IPS DF 6.9 (cell line): ENCODE data around the gene TTC21A.

Experiments used
- DNase-seq: peaks from one replicate; pipeline ENCODE4 v3.0.0-alpha.2; 2013; ENCODE audit warnings: low read depth, low spot score
- H3K27ac ChIP-seq: one replicate; pipeline ENCODE4 v1.5.1; 2013; ENCODE audit warnings: low read length, control low read depth
- H3K27me3 ChIP-seq: 2 replicates; pipeline ENCODE4 v1.6.1; 2013; ENCODE audit warnings: mild to moderate bottlenecking, low read length; ENCODE audit not compliant: control insufficient read depth, insufficient read depth
- H3K36me3 ChIP-seq: 2 replicates; pipeline ENCODE4 v1.6.1; 2013; ENCODE audit warnings: low read length; ENCODE audit not compliant: control insufficient read depth, insufficient read depth
- H3K4me1 ChIP-seq: 2 replicates; pipeline ENCODE4 v1.6.1; 2013; ENCODE audit warnings: low read length; ENCODE audit not compliant: control insufficient read depth, insufficient read depth
- H3K4me3 ChIP-seq: 2 replicates; pipeline ENCODE4 v1.5.1; 2013; ENCODE audit warnings: mild to moderate bottlenecking, low read length
- H3K9me3 ChIP-seq: 2 replicates; pipeline ENCODE4 v1.6.1; 2013; ENCODE audit warnings: low read length, inconsistent platforms; ENCODE audit not compliant: control insufficient read depth, insufficient read depth
- WGBS: extraction: QIAGEN DNeasy Blood & Tissue Kit; methylation state at CpG from one replicate; pipeline ENCODE4 v1.1.7; 2013; ENCODE audit warnings: mixed read lengths, missing lambda C conversion rate; ENCODE audit not compliant: insufficient read length, insufficient coverage; 5-methylcytosine and 5-hydroxymethylcytosine counted together

Gene TTC21A

DNA sequence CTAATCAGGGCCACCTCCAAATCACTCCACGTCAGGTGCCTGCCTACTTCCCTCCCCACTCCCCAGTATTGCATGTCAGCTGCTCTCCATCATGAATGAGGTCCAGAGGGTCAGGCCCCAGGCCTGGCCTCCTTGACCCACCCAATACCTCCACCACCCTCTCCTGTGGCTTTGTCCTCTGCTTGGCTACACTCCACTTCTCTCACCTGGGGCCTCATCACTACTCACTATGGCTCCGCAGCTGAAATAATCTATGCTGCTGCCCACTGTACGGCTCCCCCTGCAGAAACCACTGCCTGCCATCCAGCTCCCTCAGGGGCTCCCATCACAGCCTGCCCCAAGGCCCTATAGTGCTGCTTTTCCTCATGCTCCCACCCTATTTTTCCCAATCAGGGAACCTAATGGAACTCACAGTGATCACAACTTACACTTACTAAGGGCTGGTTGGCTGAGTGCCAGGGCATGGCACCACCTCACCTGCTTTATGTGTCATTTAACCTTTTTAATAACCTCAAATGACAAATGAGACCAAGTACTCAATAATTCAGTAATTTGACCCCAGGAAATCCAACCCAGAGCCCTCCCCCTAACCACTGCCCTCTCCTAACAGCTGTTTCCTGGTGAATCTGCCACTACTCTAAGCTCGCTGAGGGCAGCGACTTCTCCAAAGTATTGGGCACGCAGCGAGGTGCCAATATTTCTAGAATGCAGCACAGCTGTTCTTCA, 2.4 kb upstream of the TTC21A start:
- Histone ChIP-seq H3K9me3 (no peaks in the 10 kb centered on the region), H3K27ac (no peak overlapping the region), H3K27me3 (no peaks in the 10 kb centered on the region), H3K4me1 (no peaks in the 10 kb centered on the region; the same call in 1 of the 2 replicates), H3K36me3 (no peaks in the 10 kb centered on the region), H3K4me3 (no peak overlapping the region)
- no CpG with 5 or more reads among the region's 7 CpGs for WGBS
- DNase-seq, result no peak

DNA sequence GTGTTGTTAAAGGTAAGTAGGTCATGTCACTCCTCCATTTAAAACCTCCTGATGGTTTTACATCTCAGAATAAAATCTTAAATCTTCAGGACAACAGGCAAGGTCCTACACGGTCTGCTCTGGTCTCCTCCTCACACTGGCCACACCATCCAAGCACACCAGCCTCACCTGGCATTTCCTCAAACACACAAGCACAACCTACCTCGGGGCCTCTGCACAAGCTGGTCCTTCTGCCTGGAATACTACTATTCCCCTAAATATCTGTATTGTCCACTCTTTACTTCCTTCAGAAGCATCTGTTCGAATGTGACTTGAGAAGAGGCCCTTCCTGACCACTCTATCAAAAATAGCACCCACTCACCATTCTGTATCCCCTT, 1.8 kb upstream of the TTC21A start:
- Histone ChIP-seq H3K27me3 (no peaks in the 10 kb centered on the region), H3K4me3 (no peak overlapping the region), H3K36me3 (no peaks in the 10 kb centered on the region), H3K4me1 (no peaks in the 10 kb centered on the region; the same call in 1 of the 2 replicates), H3K27ac (no peak overlapping the region), H3K9me3 (no peaks in the 10 kb centered on the region)
- DNase-seq, result no peak
- WGBS, result no CpG with 5 or more reads among the region's 3 CpGs

DNA sequence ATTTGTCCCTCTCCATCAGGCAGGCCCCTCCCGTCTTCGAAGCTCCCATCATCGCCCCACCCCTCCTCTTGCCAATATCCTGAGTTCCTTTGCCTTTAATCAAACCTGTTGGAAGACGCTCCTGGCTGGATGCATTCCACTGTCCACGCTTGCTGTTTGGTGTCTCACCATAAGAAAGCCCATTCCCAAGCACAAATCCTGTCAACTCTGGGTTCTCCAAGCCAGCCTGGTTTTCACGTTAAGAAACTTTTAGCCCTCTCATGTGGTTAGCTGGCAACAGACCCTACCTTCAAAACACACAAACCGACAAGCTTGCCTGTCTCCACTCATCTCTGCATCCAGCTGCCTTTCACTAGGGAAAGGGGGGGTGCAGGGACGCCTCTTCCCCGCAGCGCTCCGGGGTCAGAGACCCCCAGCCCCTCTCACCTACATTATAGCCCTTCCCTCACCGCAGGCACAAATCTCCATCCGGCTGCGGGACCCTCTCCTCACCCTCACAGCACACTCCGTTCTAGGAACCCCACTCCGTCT, 1.1 kb upstream of the TTC21A start:
- Histone ChIP-seq H3K27me3 (no peaks in the 10 kb centered on the region), H3K27ac (no peak overlapping the region), H3K9me3 (no peaks in the 10 kb centered on the region), H3K4me3 (peak overlapping the region; percentile 81), H3K36me3 (no peaks in the 10 kb centered on the region), H3K4me1 (no peaks in the 10 kb centered on the region; the same call in 1 of the 2 replicates)
- WGBS, result no CpG with 5 or more reads among the region's 16 CpGs
- DNase-seq, result no peak

DNA sequence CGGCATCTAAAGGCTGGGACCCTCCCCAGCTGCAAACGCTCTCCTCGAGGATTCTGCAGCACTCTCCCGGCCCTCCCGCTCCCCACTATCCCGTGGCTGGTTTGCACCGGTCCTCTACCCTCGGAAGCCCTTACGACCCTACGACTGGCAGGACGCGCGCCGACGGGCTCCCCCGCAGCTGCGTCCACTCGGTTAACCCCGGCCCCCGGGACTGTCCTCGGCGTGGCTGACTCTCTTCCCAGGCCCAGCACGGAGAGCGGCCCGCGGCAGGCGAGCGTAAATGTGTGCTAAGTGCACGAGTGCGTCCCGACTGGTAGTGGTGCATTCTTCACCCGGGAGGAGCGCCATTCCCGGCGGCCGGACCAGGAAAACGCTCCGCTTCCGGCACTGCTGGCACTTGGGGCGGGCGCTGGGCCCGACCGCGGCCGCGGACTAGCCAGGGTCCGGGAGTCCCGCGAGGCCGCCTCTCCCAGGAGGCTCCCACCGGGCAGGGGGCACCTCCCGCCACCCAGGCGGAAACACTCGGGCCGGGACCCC, 561 bp upstream of the TTC21A start:
- H3K27me3 ChIP-seq, result no peaks in the 10 kb centered on the region
- WGBS, result no CpG with 5 or more reads among the region's 55 CpGs
- H3K36me3 ChIP-seq, result no peaks in the 10 kb centered on the region
- no peak overlapping the region for H3K27ac ChIP-seq
- H3K4me1 ChIP-seq, result no peaks in the 10 kb centered on the region; the same call in 1 of the 2 replicates
- H3K9me3 ChIP-seq, result no peaks in the 10 kb centered on the region
- no peak for DNase-seq
- peak overlapping the region; percentile 81 for H3K4me3 ChIP-seq

DNA sequence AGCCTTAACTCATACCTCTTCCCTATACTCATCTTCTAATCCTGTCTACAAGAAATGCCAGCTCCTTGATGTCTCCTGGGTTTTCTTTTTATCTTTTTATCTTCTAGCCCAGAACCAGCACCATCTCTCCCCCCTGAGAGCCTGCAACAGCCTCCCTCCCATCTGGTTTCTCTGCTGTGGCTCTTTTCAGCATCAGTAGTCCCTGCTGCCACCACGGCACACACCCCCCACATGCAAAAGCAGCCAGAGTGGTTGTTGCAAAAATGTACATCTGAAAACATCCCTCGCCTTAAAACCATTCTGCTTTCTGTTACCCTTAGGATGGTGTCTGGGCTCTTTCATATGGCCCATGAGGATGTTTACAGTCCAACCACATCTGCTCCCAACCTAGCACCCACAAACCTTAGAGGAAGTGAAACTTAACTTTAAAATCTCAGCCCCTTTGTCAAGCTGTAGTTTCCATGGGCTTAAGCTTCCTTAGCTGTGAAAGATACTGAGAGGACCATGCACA, 775 bp downstream of the TTC21A start:
- Histone ChIP-seq H3K4me1 (no peaks in the 10 kb centered on the region; the same call in 1 of the 2 replicates), H3K27me3 (no peaks in the 10 kb centered on the region), H3K9me3 (no peaks in the 10 kb centered on the region), H3K4me3 (peak overlapping the region; percentile 81; the same call in 1 of the 2 replicates), H3K36me3 (no peaks in the 10 kb centered on the region), H3K27ac (no peak overlapping the region)
- no CpG with 5 or more reads among the region's 2 CpGs for WGBS
- DNase-seq, result no peak

DNA sequence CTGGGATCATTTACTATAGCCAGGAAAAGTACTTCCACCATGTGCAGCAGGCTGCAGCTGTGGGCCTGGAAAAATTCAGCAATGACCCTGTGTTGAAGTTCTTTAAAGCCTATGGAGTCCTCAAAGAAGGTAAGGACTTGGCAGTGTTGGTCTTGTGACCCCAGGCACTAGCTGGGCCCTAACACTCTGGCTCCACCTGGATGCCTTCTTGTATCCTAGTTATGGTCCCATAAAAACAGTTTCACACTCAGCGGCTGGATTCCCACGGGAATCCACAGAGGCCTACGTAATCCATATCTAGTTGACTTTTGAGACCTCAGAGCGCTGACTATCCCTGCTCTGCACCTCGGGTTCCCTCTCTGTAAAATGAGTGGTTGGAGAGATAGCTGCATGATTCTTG, 1.6 kb downstream of the TTC21A start:
- no peaks in the 10 kb centered on the region for H3K27me3 ChIP-seq
- no CpG with 5 or more reads among the region's 5 CpGs for WGBS
- H3K4me1 ChIP-seq, result no peaks in the 10 kb centered on the region; the same call in 1 of the 2 replicates
- H3K36me3 ChIP-seq, result no peaks in the 10 kb centered on the region
- H3K9me3 ChIP-seq, result no peaks in the 10 kb centered on the region
- no peak overlapping the region for H3K4me3 ChIP-seq
- no peak for DNase-seq
- H3K27ac ChIP-seq, result no peak overlapping the region

DNA sequence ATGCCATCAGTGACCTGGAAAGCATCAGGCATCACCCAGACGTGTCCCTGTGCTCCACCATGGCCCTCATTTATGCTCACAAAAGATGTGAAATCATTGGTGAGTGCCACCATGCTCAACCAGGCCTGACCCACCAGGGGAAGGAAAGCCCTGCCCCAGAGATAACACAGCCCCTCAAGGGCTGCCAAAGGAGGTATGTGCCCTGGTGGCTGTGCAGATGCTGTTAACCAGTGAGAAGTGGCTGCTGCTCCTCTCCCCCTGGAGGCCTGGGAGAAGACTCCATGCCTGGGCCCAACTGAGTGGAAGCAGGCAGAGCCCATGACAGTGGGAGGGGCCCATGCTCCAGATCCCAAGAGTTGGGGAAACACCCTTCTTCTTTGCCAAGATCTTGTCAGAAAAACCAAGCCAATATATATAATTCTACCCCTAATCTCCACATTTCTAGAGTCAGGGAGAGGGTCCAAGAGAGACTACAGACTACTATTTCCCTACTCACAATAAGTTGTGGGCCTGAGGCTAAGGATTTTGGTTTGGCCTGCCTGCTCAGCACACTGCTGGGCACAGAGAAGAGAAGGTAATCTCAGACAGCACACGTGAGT, 2.7 kb downstream of the TTC21A start:
- H3K4me1 ChIP-seq, result no peaks in the 10 kb centered on the region; the same call in 1 of the 2 replicates
- no peaks in the 10 kb centered on the region for H3K27me3 ChIP-seq
- no peak overlapping the region for H3K27ac ChIP-seq
- no peak for DNase-seq
- no CpG with 5 or more reads among the region's 2 CpGs for WGBS
- no peak overlapping the region for H3K4me3 ChIP-seq
- no peaks in the 10 kb centered on the region for H3K9me3 ChIP-seq
- no peaks in the 10 kb centered on the region for H3K36me3 ChIP-seq

DNA sequence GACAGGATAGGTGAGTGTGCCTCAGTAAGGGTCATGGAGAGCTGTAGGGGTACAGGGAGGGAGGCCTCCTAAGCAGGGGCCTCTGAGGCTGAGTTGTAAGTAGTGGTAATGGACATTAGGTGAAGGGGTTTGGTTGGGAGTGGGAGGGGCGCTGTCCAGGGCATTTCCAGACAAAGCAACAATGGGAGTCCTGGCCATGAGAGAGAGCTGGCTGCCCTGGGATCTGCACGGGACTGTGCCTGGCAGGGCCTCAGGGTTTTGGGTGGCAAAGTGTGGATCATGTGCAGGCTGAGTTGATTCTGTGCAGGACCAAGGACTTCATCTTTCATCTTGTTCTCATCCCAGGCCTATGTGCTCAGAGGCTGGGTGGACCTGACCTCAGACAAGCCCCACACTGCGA, 4.6 kb downstream of the TTC21A start:
- no peak for DNase-seq
- WGBS, result no CpG with 5 or more reads among the region's 3 CpGs
- no peaks in the 10 kb centered on the region; the same call in 1 of the 2 replicates for H3K4me1 ChIP-seq
- H3K27ac ChIP-seq, result no peak overlapping the region
- no peak overlapping the region for H3K4me3 ChIP-seq
- H3K9me3 ChIP-seq, result no peaks in the 10 kb centered on the region
- H3K27me3 ChIP-seq, result no peaks in the 10 kb centered on the region
- no peaks in the 10 kb centered on the region for H3K36me3 ChIP-seq

DNA sequence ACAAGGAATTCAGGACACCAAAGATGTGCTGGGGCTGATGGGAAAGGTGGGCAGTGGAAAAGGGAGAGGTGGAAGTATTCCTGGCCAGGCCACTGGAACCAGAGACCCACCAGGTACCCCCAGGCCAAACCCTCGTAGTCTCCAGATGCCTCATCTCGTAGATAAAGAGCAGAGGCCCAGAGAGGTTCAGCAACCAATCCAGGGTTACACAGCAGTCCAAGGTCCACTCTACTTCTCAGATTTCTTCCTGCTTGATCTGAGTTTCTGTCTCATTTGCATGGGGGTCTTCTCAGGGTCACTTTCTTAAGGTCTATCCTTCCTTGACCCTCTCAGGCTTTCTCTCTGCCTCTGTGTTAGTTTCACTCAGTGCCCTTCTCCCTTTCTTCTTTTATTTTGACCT, 5.1 kb downstream of the TTC21A start:
- Histone ChIP-seq H3K27me3 (no peaks in the 10 kb centered on the region), H3K4me1 (no peaks in the 10 kb centered on the region; the same call in 1 of the 2 replicates), H3K27ac (no peak overlapping the region), H3K9me3 (no peaks in the 10 kb centered on the region), H3K36me3 (no peaks in the 10 kb centered on the region), H3K4me3 (no peak overlapping the region)
- DNase-seq, result no peak
- no CpG with 5 or more reads among the region's 2 CpGs for WGBS

DNA sequence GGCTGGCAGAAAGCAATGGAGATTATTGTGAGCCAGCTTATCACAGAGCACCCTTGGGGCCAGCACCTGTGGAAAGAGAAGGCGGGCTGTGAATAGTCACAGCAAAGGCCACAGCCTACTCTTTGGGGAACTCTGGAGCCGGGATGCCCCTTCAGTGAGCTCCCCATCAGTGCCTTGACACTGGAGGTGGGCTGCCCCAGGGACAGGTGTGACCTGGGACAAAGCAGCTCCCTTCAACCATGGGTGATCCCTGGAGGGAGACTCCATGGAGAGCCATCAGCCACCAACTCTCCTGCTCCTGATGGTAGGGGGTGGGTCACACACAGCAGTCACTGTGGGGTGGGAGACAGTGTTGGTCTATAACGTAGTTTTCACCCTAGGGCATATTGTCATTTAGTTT, 5.8 kb downstream of the TTC21A start:
- H3K9me3 ChIP-seq, result no peaks in the 10 kb centered on the region
- WGBS, result no CpG with 5 or more reads among the region's 3 CpGs
- no peak for DNase-seq
- H3K27me3 ChIP-seq, result no peaks in the 10 kb centered on the region
- no peak overlapping the region for H3K4me3 ChIP-seq
- no peaks in the 10 kb centered on the region; the same call in 1 of the 2 replicates for H3K4me1 ChIP-seq
- H3K36me3 ChIP-seq, result no peaks in the 10 kb centered on the region
- H3K27ac ChIP-seq, result no peak overlapping the region
